ENCODE results near the gene PVALEF. TPM values are rescaled to one million over a fixed set of nuclear protein-coding genes. Genes with fewer than 3 reads are reported as not detected.
"Not testable (repeated sequence)": the region's sequence is repeated elsewhere in the genome, so short reads cannot be mapped to it uniquely, and the experiment has no call there.

Gene PVALEF
- total and polyA plus RNA-seq, 9 donors, result not detected

DNA sequence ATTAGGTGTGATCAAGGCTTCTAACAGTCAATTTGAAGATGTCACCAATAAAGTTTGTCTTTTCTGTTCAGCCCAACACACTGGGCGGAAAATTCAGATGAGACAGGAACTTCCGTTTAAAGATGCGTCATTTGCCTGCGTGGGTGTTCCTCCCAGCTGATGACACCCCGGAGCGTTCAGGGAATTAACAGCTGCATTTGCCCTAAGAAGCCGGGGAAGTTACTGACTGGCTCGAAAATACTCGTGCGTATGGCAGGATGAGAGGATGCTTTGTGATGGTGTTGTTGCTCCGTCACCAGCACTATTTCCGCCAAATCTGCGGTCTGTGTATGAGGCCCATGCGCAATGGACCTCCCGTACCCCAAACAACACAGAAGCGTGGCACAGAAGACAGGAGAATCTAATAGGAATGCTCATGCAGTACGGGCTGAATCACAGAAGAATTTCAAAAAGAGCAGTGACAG lies 11.9 kb upstream of the PVALEF start:
- Histone ChIP-seq H3K9me3 (no peaks in the 10 kb centered on the region), H3K27me3 (no peaks in the 10 kb centered on the region), H3K36me3 (no peaks in the 10 kb centered on the region), H3K4me1 (ENCODE audit: insufficient read depth) (no peaks in the 10 kb centered on the region), H3K27ac (no peak overlapping the region), H3K4me3 (no peak overlapping the region)
- intact Hi-C loops (cut with DNase I), result no loop called here
- TF ChIP-seq EP300 (IDR thresholded peaks at IDR 0.05) (no peak), POLR2A (IDR thresholded peaks at IDR 0.05) (no peak)
- TF ChIP-seq, protein P1, sequence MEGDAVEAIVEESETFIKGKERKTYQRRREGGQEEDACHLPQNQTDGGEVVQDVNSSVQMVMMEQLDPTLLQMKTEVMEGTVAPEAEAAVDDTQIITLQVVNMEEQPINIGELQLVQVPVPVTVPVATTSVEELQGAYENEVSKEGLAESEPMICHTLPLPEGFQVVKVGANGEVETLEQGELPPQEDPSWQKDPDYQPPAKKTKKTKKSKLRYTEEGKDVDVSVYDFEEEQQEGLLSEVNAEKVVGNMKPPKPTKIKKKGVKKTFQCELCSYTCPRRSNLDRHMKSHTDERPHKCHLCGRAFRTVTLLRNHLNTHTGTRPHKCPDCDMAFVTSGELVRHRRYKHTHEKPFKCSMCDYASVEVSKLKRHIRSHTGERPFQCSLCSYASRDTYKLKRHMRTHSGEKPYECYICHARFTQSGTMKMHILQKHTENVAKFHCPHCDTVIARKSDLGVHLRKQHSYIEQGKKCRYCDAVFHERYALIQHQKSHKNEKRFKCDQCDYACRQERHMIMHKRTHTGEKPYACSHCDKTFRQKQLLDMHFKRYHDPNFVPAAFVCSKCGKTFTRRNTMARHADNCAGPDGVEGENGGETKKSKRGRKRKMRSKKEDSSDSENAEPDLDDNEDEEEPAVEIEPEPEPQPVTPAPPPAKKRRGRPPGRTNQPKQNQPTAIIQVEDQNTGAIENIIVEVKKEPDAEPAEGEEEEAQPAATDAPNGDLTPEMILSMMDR (IDR thresholded peaks at IDR 0.05), result no peak
- WGBS, 3 donors, result 59 to 72% (median 66%) methylated on average over 17 of the region's 17 CpGs
- no peak for DNase-seq

DNA sequence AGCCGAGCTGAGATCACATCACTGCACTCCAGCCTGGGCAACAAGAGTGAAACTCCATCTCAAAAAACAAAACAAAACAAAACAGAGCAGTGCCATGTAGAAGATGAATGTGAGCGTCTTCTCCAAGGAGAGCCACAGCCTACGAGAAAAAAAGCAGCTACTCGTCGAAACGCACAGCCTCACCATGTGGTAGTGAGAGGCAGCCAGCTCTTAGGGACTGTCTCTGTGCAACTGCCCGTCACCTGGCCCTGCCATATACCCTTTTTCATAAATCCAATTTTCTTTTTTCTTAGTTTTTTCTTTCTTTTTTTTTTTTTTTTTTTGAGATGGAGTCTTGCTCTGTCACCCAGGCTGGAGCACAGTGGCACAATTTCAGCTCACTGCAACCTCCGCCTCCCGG lies 11.3 kb upstream of the PVALEF start:
- H3K4me3 ChIP-seq; intact Hi-C loops (cut with DNase I); DNase-seq; H3K36me3 ChIP-seq; H3K27ac ChIP-seq; H3K9me3 ChIP-seq; H3K27me3 ChIP-seq; H3K4me1 ChIP-seq (ENCODE audit: insufficient read depth): not testable (repeated sequence)
- WGBS, 3 donors, result 83 to 88% (median 85%) methylated on average over 9 of the region's 9 CpGs

DNA sequence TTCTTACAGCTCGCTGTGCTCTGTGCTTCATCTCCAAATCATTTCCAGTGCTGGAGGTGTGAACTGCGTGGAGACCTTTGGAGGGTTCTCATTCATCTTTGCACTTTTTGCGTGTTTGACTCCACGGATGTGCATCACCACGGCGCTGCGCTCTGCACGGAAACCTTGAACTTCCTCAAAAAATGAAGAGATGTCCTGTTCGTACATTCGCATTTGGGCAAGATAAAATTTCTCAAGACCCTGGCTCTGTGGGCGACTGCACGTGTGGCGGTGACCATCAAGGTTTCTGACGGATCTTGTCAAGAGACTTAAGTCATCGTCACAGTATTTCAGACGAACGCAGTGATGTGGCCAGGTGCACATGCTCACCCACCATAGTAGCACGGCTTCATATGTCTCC lies 10.3 kb upstream of the PVALEF start:
- H3K27ac ChIP-seq, result no peak overlapping the region
- no peak for DNase-seq

DNA sequence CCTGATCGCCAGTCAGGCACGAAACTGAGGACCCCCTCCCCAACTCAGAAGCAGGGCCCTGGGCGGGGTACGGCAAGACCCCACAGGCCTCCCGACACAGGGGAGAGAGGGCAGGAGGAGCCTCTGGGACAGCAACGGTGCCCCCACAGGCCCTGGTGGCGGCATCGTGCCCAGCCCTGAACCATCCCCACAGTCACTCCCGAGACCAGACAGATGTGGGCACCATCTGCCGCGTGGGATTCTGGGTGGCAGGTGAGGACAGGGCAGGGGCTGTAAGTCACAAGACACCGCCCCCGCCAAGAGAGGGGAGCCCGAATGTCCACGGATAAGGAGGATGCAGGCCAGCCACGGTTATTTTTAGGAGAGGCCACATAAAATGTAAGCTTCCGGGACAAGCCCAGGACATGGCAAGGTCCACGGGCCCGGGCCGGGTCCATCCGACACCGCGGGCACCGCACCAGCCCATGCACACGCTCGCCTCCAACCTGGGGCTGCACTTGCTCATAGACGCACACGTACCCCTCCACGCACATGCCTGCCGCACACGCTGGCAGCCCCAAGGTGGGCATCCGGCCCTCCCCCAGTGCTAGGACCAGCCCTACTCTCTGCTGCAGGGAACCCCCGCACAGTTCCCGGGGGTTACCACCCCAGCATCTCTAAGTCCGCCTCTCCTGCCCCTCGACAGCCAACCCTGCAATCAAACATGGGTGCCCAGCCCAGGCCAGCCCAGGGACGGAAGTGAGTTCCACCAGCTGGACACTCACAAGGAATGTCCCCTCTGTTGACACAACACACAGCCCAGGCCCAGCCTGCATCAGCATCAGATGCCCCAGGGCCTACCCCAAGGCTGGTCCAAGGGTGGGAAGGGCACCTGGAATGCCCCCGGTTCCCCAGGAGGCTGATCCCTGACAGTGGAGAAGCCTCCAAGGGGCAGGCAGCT lies 8.2 kb upstream of the PVALEF start:
- Histone ChIP-seq H3K36me3 (no peaks in the 10 kb centered on the region), H3K4me1 (ENCODE audit: insufficient read depth) (peaks cover 5% of the 10 kb centered on the region), H3K4me3 (no peak overlapping the region), H3K27me3 (no peaks in the 10 kb centered on the region), H3K27ac (no peak overlapping the region), H3K9me3 (no peaks in the 10 kb centered on the region)
- TF ChIP-seq POLR2A (IDR thresholded peaks at IDR 0.05), result no peak
- TF ChIP-seq, protein P1 (IDR thresholded peaks at IDR 0.05), result no peak
- no peak for TF ChIP-seq EP300 (IDR thresholded peaks at IDR 0.05)
- no peak for DNase-seq
- WGBS, 3 donors, result 90 to 94% (median 92%) methylated on average over 38 of the region's 38 CpGs
- intact Hi-C loops (cut with DNase I), result no loop called here

More for the DNA sequence above, 10.3 kb upstream of the PVALEF start:
- Histone ChIP-seq H3K4me3 (no peak overlapping the region), H3K27me3 (no peaks in the 10 kb centered on the region), H3K4me1 (ENCODE audit: insufficient read depth) (peaks cover 2% of the 10 kb centered on the region), H3K9me3 (no peaks in the 10 kb centered on the region), H3K36me3 (no peaks in the 10 kb centered on the region)
- WGBS, 3 donors, result 93 to 95% (median 94%) methylated on average over 18 of the region's 18 CpGs
- TF ChIP-seq EP300 (IDR thresholded peaks at IDR 0.05) (no peak), POLR2A (IDR thresholded peaks at IDR 0.05) (no peak)
- TF ChIP-seq, protein P1 (IDR thresholded peaks at IDR 0.05), result no peak
- intact Hi-C loops (cut with DNase I), result no loop called here
